Retina (tissue), 1 donor: ENCODE results near the gene SLC22A9.
"Not testable (repeated sequence)": the region's sequence is repeated elsewhere in the genome, so short reads cannot be mapped to it uniquely, and the experiment has no call there.

Experiments
- DNase-seq: peaks from one replicate; pipeline ENCODE4 v3.0.0-alpha.2; 2016

The SLC22A9 gene

GRCh38 chr11:63369165-63369970, at the start of gene SLC22A9:
SLC22A9 (plus strand) TSS chr11:63369785; CDS start chr11:63370057, 272 bp downstream.
- DNase-seq: no peak

GRCh38 chr11:63321723-63322122, 47.9 kb upstream of the SLC22A9 start:
- DNase-seq: no peak

GRCh38 chr11:63335089-63335488, 34.5 kb upstream of the SLC22A9 start:
- not testable (repeated sequence) for DNase-seq

GRCh38 chr11:63337070-63337469, 32.5 kb upstream of the SLC22A9 start:
- DNase-seq: no peak

- no peak for DNase-seq
Measured at GRCh38 chr11:63343130-63343529, 26.5 kb upstream of the SLC22A9 start.

GRCh38 chr11:63352144-63352543, 17.4 kb upstream of the SLC22A9 start:
- DNase-seq: no peak

GRCh38 chr11:63362196-63362793, 7.3 kb upstream of the SLC22A9 start:
- DNase-seq: no peak

GRCh38 chr11:63369971-63370588, 495 bp downstream of the SLC22A9 start:
- DNase-seq: no peak

GRCh38 chr11:63371396-63371795, 1.8 kb downstream of the SLC22A9 start:
- DNase-seq: no peak

GRCh38 chr11:63375434-63375833, 5.8 kb downstream of the SLC22A9 start:
- DNase-seq: no peak

GRCh38 chr11:63380130-63380529, 10.5 kb downstream of the SLC22A9 start:
- no peak for DNase-seq

- DNase-seq: no peak
Measured at GRCh38 chr11:63395697-63396096, 26.1 kb downstream of the SLC22A9 start.

- no peak for DNase-seq
Measured at GRCh38 chr11:63404161-63404935, 34.8 kb downstream of the SLC22A9 start.

GRCh38 chr11:63405114-63405513, 35.5 kb downstream of the SLC22A9 start:
- DNase-seq: no peak

GRCh38 chr11:63406458-63406857, 36.9 kb downstream of the SLC22A9 start:
- DNase-seq: no peak

GRCh38 chr11:63417174-63417852, 47.7 kb downstream of the SLC22A9 start:
- DNase-seq: no peak

- no peak for DNase-seq
Measured at GRCh38 chr11:63427971-63428508, 58.5 kb downstream of the SLC22A9 start.

GRCh38 chr11:63430731-63431130, 61.1 kb downstream of the SLC22A9 start:
- DNase-seq: not testable (repeated sequence)

- DNase-seq: not testable (repeated sequence)
Measured at GRCh38 chr11:63435351-63435750, 65.8 kb downstream of the SLC22A9 start.

- not testable (repeated sequence) for DNase-seq
Measured at GRCh38 chr11:63435831-63436230, 66.2 kb downstream of the SLC22A9 start.

GRCh38 chr11:63443714-63444113, 74.1 kb downstream of the SLC22A9 start:
- DNase-seq: no peak

- no peak for DNase-seq
Measured at GRCh38 chr11:63444160-63444559, 74.6 kb downstream of the SLC22A9 start.
